ENCODE results near the gene CDCP1.

CDCP1 gene

DNA sequence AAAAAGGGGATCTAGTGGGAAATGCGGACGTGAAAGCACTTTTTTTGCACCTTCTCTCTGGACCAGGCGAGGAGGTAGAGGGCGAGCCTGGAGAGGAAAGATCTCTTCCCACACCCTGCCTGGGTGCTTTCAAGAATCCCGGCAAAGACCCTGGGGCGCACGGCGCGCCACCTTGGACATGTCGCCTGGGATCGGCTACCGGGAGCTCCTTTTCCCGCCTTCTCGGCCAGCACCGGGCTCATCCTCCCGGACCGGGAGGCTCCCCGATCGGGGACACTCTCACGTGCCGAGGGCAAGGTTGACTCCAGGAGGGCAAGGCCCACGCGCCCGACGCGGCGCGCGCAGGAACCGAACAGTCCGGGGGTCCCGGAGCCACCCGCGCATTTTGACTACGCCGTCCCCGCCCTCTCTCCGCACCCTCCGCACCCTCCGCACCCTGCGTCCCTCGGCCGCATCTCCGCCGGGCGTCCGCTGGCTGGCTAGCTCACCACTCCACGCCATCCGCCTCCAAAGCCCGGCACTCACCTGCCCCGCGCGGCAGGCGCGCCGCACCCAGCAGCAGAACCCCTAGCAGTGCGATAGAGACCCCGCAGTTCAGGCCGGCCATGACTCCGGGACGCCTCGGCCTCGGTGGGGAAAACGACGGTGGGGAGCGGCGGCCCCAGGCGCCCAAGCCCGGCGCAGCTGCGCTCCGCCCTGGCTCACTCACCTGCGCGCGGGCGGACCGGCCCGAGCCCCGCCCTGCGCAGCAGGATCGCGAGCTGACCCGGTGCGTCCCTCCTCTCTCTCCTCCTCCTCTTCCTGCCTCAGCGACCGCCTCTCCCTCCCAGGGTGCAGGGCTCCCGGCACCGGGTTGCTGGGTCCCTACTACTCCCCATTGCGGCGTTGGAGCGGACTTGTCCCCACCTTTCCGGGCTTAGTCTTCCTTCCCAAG lies at the start of gene CDCP1:
TSS of gene CDCP1 (minus strand) at position 698 of the 934 bp plus-strand sequence. CDS start at position 607, 91 bp downstream.
- Histone ChIP-seq H3K27ac (ENCODE audit: low read length) (no peak within 1 kb of the TSS), H3K36me3 (ENCODE audit: insufficient read depth, low read depth, low read length) (no peaks in the 10 kb centered on the region), H3K9me3 (ENCODE audit: insufficient read depth, low read depth, low read length) (peaks cover 3% of the 10 kb centered on the region; the same call in 1 of the 2 replicates), H3K27me3 (ENCODE audit: insufficient read depth, low read length) (peaks cover 58% of the 10 kb centered on the region), H3K4me3 (ENCODE audit: low read length) (peak within 1 kb of the TSS; percentile 81), H3K9ac (ENCODE audit: low read depth, low read length) (peak within 1 kb of the TSS; percentile 79), H3K4me1 (ENCODE audit: insufficient read depth, low read length) (peaks cover 4% of the 10 kb centered on the region; the same call in 1 of the 2 replicates)

GRCh38 chr3:45194791-45195190 lies 48.6 kb upstream of the CDCP1 start:
- Histone ChIP-seq H3K9me3 (ENCODE audit: insufficient read depth, low read depth, low read length) (no peaks in the 10 kb centered on the region), H3K9ac (ENCODE audit: low read depth, low read length) (no peak overlapping the region), H3K36me3 (ENCODE audit: insufficient read depth, low read depth, low read length) (no peaks in the 10 kb centered on the region), H3K27me3 (ENCODE audit: insufficient read depth, low read length) (no peaks in the 10 kb centered on the region), H3K4me1 (ENCODE audit: insufficient read depth, low read length) (peaks cover 3% of the 10 kb centered on the region; the same call in 1 of the 2 replicates), H3K27ac (ENCODE audit: low read length) (no peak overlapping the region), H3K4me3 (ENCODE audit: low read length) (no peak overlapping the region)

GRCh38 chr3:45191924-45192417 lies 45.8 kb upstream of the CDCP1 start:
- Histone ChIP-seq H3K27ac (ENCODE audit: low read length) (no peak overlapping the region), H3K36me3 (ENCODE audit: insufficient read depth, low read depth, low read length) (no peaks in the 10 kb centered on the region), H3K4me1 (ENCODE audit: insufficient read depth, low read length) (no peaks in the 10 kb centered on the region), H3K4me3 (ENCODE audit: low read length) (no peak overlapping the region), H3K9ac (ENCODE audit: low read depth, low read length) (no peak overlapping the region), H3K27me3 (ENCODE audit: insufficient read depth, low read length) (no peaks in the 10 kb centered on the region), H3K9me3 (ENCODE audit: insufficient read depth, low read depth, low read length) (no peaks in the 10 kb centered on the region)

- no peak overlapping the region for H3K9ac ChIP-seq (ENCODE audit: low read depth, low read length)
- H3K4me1 ChIP-seq (ENCODE audit: insufficient read depth, low read length), result no peaks in the 10 kb centered on the region
- H3K27me3 ChIP-seq (ENCODE audit: insufficient read depth, low read length), result no peaks in the 10 kb centered on the region
- no peak overlapping the region for H3K4me3 ChIP-seq (ENCODE audit: low read length)
- no peaks in the 10 kb centered on the region for H3K9me3 ChIP-seq (ENCODE audit: insufficient read depth, low read depth, low read length)
- H3K27ac ChIP-seq (ENCODE audit: low read length), result no peak overlapping the region
- H3K36me3 ChIP-seq (ENCODE audit: insufficient read depth, low read depth, low read length), result no peaks in the 10 kb centered on the region
Observed at GRCh38 chr3:45191424-45191823, 45.2 kb upstream of the CDCP1 start.

- H3K4me1 ChIP-seq (ENCODE audit: insufficient read depth, low read length), result no peaks in the 10 kb centered on the region
- no peaks in the 10 kb centered on the region for H3K27me3 ChIP-seq (ENCODE audit: insufficient read depth, low read length)
- no peaks in the 10 kb centered on the region for H3K9me3 ChIP-seq (ENCODE audit: insufficient read depth, low read depth, low read length)
- no peaks in the 10 kb centered on the region for H3K36me3 ChIP-seq (ENCODE audit: insufficient read depth, low read depth, low read length)
- H3K27ac ChIP-seq (ENCODE audit: low read length), result no peak overlapping the region
- H3K9ac ChIP-seq (ENCODE audit: low read depth, low read length), result no peak overlapping the region
- H3K4me3 ChIP-seq (ENCODE audit: low read length), result no peak overlapping the region
Observed at GRCh38 chr3:45188719-45189659, 42.8 kb upstream of the CDCP1 start.

DNA sequence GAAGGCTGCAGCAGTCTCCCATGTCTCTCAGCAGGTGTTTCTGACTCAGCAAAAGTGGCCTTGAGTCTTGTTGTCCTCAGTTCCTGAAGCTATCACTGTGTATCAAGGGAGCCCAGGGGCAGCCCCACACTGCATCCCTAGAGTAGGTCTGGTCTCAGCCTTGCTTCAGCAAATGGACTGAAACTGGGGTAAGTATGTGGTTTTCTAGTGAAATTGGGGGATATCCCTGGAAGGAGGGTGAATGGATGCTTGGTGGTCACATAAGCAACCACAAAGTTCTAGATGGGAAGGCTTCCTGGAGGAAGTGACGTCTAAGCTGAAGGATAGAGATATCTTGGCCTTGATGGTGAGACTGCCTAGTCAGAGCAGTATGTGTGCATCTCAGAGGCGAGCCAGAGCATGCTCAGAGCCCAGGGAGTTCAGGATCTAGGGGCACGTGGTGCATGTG lies 41.5 kb upstream of the CDCP1 start:
- Histone ChIP-seq H3K4me1 (ENCODE audit: insufficient read depth, low read length) (peaks cover 5% of the 10 kb centered on the region), H3K36me3 (ENCODE audit: insufficient read depth, low read depth, low read length) (no peaks in the 10 kb centered on the region), H3K27me3 (ENCODE audit: insufficient read depth, low read length) (no peaks in the 10 kb centered on the region), H3K9me3 (ENCODE audit: insufficient read depth, low read depth, low read length) (no peaks in the 10 kb centered on the region), H3K27ac (ENCODE audit: low read length) (no peak overlapping the region), H3K4me3 (ENCODE audit: low read length) (no peak overlapping the region), H3K9ac (ENCODE audit: low read depth, low read length) (no peak overlapping the region)

GRCh38 chr3:45186871-45187270 lies 40.7 kb upstream of the CDCP1 start:
- Histone ChIP-seq H3K27ac (ENCODE audit: low read length) (no peak overlapping the region), H3K27me3 (ENCODE audit: insufficient read depth, low read length) (no peaks in the 10 kb centered on the region), H3K36me3 (ENCODE audit: insufficient read depth, low read depth, low read length) (no peaks in the 10 kb centered on the region), H3K9ac (ENCODE audit: low read depth, low read length) (no peak overlapping the region), H3K4me1 (ENCODE audit: insufficient read depth, low read length) (peaks cover 7% of the 10 kb centered on the region), H3K9me3 (ENCODE audit: insufficient read depth, low read depth, low read length) (no peaks in the 10 kb centered on the region), H3K4me3 (ENCODE audit: low read length) (no peak overlapping the region)

DNA sequence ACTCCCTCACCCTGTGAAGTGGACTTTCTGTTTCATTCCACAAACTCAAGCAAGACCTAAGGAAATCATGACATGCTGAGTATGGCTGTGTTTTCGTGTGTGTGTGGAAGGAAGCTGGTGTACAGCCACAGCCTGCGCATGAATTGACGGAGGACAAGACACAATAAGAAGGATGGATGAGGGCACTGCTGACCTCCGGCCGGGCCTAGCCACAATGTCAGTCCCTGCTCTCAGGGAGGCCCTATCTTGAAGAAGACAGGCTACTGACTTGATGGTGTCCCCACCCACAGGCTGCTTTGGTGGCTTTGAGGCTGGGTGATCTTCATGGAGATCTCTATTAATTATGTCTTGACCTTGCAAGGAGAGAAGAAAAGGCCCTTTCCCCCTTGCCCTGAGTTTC lies 39.3 kb upstream of the CDCP1 start:
- no peaks in the 10 kb centered on the region for H3K27me3 ChIP-seq (ENCODE audit: insufficient read depth, low read length)
- peaks cover 7% of the 10 kb centered on the region for H3K4me1 ChIP-seq (ENCODE audit: insufficient read depth, low read length)
- H3K9ac ChIP-seq (ENCODE audit: low read depth, low read length), result no peak overlapping the region
- no peaks in the 10 kb centered on the region for H3K36me3 ChIP-seq (ENCODE audit: insufficient read depth, low read depth, low read length)
- no peak overlapping the region for H3K4me3 ChIP-seq (ENCODE audit: low read length)
- H3K27ac ChIP-seq (ENCODE audit: low read length), result no peak overlapping the region
- no peaks in the 10 kb centered on the region for H3K9me3 ChIP-seq (ENCODE audit: insufficient read depth, low read depth, low read length)

DNA sequence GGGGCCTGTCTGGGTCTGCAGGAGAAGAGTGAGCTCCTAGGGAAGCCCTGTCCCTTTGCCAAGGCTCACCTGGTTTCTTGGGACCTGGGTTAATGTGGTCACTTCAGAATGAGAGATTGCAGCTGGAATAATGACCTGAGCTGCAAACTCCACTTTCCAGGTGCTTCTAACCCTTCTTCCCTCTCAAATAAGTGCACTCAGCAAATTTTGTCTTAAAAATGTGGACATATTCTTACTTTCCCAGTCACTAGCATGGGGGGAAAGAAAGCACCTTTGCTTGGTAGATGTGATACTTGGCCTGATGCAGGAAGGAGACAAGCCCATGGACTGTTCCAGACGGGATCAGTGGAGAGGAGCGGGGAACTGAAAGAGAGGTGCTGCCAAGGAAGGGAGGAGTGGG lies 38.9 kb upstream of the CDCP1 start:
- Histone ChIP-seq H3K9me3 (ENCODE audit: insufficient read depth, low read depth, low read length) (no peaks in the 10 kb centered on the region), H3K36me3 (ENCODE audit: insufficient read depth, low read depth, low read length) (no peaks in the 10 kb centered on the region), H3K27me3 (ENCODE audit: insufficient read depth, low read length) (no peaks in the 10 kb centered on the region), H3K9ac (ENCODE audit: low read depth, low read length) (no peak overlapping the region), H3K4me1 (ENCODE audit: insufficient read depth, low read length) (peaks cover 7% of the 10 kb centered on the region), H3K27ac (ENCODE audit: low read length) (no peak overlapping the region), H3K4me3 (ENCODE audit: low read length) (no peak overlapping the region)

- Histone ChIP-seq H3K9me3 (ENCODE audit: insufficient read depth, low read depth, low read length) (no peaks in the 10 kb centered on the region), H3K4me1 (ENCODE audit: insufficient read depth, low read length) (peaks cover 7% of the 10 kb centered on the region), H3K27me3 (ENCODE audit: insufficient read depth, low read length) (no peaks in the 10 kb centered on the region), H3K27ac (ENCODE audit: low read length) (no peak overlapping the region), H3K36me3 (ENCODE audit: insufficient read depth, low read depth, low read length) (no peaks in the 10 kb centered on the region), H3K9ac (ENCODE audit: low read depth, low read length) (no peak overlapping the region), H3K4me3 (ENCODE audit: low read length) (no peak overlapping the region)
Observed at GRCh38 chr3:45183872-45184262, 37.7 kb upstream of the CDCP1 start.

Measured in iPS-20b (cell line).